MCF 10A (cell line): ENCODE data around the gene DOCK11. TPM values are rescaled to one million over a fixed set of nuclear protein-coding genes. Genes with fewer than 3 reads are reported as not detected.
"Not testable (repeated sequence)": the region's sequence is repeated elsewhere in the genome, so short reads cannot be mapped to it uniquely, and the experiment has no call there.

ENCODE experiments used
- BruUV-seq: library from RNA; stranded (reverse); fragments of 400-500 nt; replicated peaks from 2 replicates; lab custom pipeline; 2021; lab: Mats Ljungman, UMichigan
- CTCF ChIA-PET: fragments of 300-600 bp; sonication (Branson Sonifier 250); formaldehyde crosslinking; extraction: SDS; loops from one replicate; lab custom pipeline; 2021; ENCODE audit warnings: antibody characterized with exemption, inconsistent platforms; lab: Yijun Ruan, JAX
- POLR2A ChIA-PET: fragments of 300-600, 350-650 bp; sonication (Branson Sonifier 250); formaldehyde crosslinking; extraction: SDS; loops from one replicate; lab custom pipeline; 2020; ENCODE audit warnings: antibody characterized with exemption, inconsistent platforms; lab: Yijun Ruan, JAX
- DNase-seq: peaks from one replicate; pipeline ENCODE4 v3.0.0-alpha.2; 2018; ENCODE audit not compliant: unreplicated experiment
- H3K27ac Mint-ChIP-seq: one replicate; pipeline ENCODE4 v1.8.0; 2022; ENCODE audit warnings: mild to moderate bottlenecking, low read depth, mixed read lengths; ENCODE audit not compliant: unreplicated experiment
- H3K27me3 Mint-ChIP-seq: one replicate; pipeline ENCODE4 v1.8.0; 2022; ENCODE audit warnings: mixed read lengths; ENCODE audit not compliant: insufficient read depth, unreplicated experiment
- H3K36me3 Mint-ChIP-seq: one replicate; pipeline ENCODE4 v1.8.0; 2022; ENCODE audit warnings: mild to moderate bottlenecking, moderate library complexity, mixed read lengths; ENCODE audit not compliant: insufficient read depth, unreplicated experiment
- H3K4me1 Mint-ChIP-seq: one replicate; pipeline ENCODE4 v1.8.0; 2022; ENCODE audit warnings: mixed read lengths; ENCODE audit not compliant: insufficient read depth, unreplicated experiment
- H3K4me3 Mint-ChIP-seq: one replicate; pipeline ENCODE4 v1.8.0; 2022; ENCODE audit warnings: mild to moderate bottlenecking, moderate library complexity, mixed read lengths; ENCODE audit not compliant: unreplicated experiment
- H3K9me3 Mint-ChIP-seq: one replicate; pipeline ENCODE4 v1.8.0; 2022; ENCODE audit warnings: mixed read lengths; ENCODE audit not compliant: unreplicated experiment
- CTCF ChIP-seq: fragments of 200-600 bp; IDR thresholded peaks from one replicate; pipeline ENCODE4 v1.8.0; 2022; ENCODE audit warnings: antibody characterized with exemption, mild to moderate bottlenecking; ENCODE audit not compliant: unreplicated experiment
- intact Hi-C: fragments of 100-400 bp; cut with micrococcal nuclease; formaldehyde crosslinking; loops from 2 replicates; pipeline ENCODE4 v1.14.1; 2022
- total RNA-seq: library from RNA; stranded (reverse); gene quantifications from 2 replicates; pipeline ENCODE4 v1.2.3, GENCODE V29; 2022

DOCK11 gene
- total RNA-seq, 1 experiment from 2014 or later = 1.9 TPM

- intact Hi-C loops = no loop called here
- no peak overlapping the region for H3K27ac Mint-ChIP-seq
- H3K4me1 Mint-ChIP-seq = no peaks in the 10 kb centered on the region
- peaks cover 37% of the 10 kb centered on the region for H3K27me3 Mint-ChIP-seq
- no peak for TF ChIP-seq CTCF
- no peak for DNase-seq
- POLR2A ChIA-PET = no interaction called here
- no TSS peak for BruUV-seq
- no peaks in the 10 kb centered on the region for H3K9me3 Mint-ChIP-seq
- CTCF ChIA-PET = interaction anchor here (0.7 kb wide), 1 partner anchor 170 kb away, joined by 3 read pairs; no protein-coding TSS in a partner anchor
- no peak overlapping the region for H3K4me3 Mint-ChIP-seq
- H3K36me3 Mint-ChIP-seq = no peaks in the 10 kb centered on the region
These were observed 211.1 kb downstream of the DOCK11 start for GRCh38 chrX:118706681-118707080.

GRCh38 chrX:118714521-118714920 lies 218.9 kb downstream of the DOCK11 start:
- intact Hi-C loops = no loop called here
- H3K27me3 Mint-ChIP-seq = peaks cover 23% of the 10 kb centered on the region
- H3K36me3 Mint-ChIP-seq = no peaks in the 10 kb centered on the region
- H3K27ac Mint-ChIP-seq = no peak overlapping the region
- H3K9me3 Mint-ChIP-seq = no peaks in the 10 kb centered on the region
- H3K4me3 Mint-ChIP-seq = no peak overlapping the region
- CTCF ChIA-PET = interaction anchor here (0.6 kb wide), 1 partner anchor 10 kb away, joined by 3 read pairs; no protein-coding TSS in a partner anchor
- no peaks in the 10 kb centered on the region for H3K4me1 Mint-ChIP-seq
- no TSS peak for BruUV-seq
- POLR2A ChIA-PET = no interaction called here
- no peak for TF ChIP-seq CTCF
- DNase-seq = no peak

GRCh38 chrX:118715917-118716316 lies 220.3 kb downstream of the DOCK11 start:
- CTCF ChIA-PET, POLR2A ChIA-PET, H3K27me3 Mint-ChIP-seq, H3K4me3 Mint-ChIP-seq, H3K36me3 Mint-ChIP-seq, BruUV-seq, DNase-seq, H3K9me3 Mint-ChIP-seq, intact Hi-C loops, H3K27ac Mint-ChIP-seq, H3K4me1 Mint-ChIP-seq: not testable (repeated sequence)

- BruUV-seq, DNase-seq, H3K4me1 Mint-ChIP-seq, H3K9me3 Mint-ChIP-seq, H3K36me3 Mint-ChIP-seq, intact Hi-C loops, H3K4me3 Mint-ChIP-seq, H3K27me3 Mint-ChIP-seq, H3K27ac Mint-ChIP-seq, CTCF ChIA-PET: not testable (repeated sequence)
- POLR2A ChIA-PET = interaction anchor here (0.7 kb wide), 1 partner anchor 11 kb away, joined by 3 read pairs; the partner anchor contains the start of gene IL13RA1
These were observed 221.2 kb downstream of the DOCK11 start for GRCh38 chrX:118716833-118717232.

- intact Hi-C loops = no loop called here
- ChIA-PET POLR2A (no interaction called here), CTCF (interaction anchor here (0.6 kb wide), 1 partner anchor 54 kb away, joined by 3 read pairs; no protein-coding TSS in a partner anchor)
- BruUV-seq = no TSS peak
- Mint-ChIP-seq H3K4me1 (no peaks in the 10 kb centered on the region), H3K27me3 (peaks cover 7% of the 10 kb centered on the region), H3K27ac (no peak overlapping the region), H3K9me3 (no peaks in the 10 kb centered on the region), H3K36me3 (no peaks in the 10 kb centered on the region), H3K4me3 (no peak overlapping the region)
- TF ChIP-seq CTCF = no peak
- DNase-seq = no peak
These were observed 222.2 kb downstream of the DOCK11 start for GRCh38 chrX:118717678-118718391.
